K562 (cell line): ENCODE results near the gene KIF5A. TPM values are rescaled to one million over a fixed set of nuclear protein-coding genes. Genes with fewer than 3 reads are reported as not detected.
A peak's percentile ranks its signal among the peaks of the same experiment; 100 is the strongest.

Experiments
- C11orf30 ChIP-seq: fragments of 450-650 bp; IDR thresholded peaks from 2 replicates; pipeline ENCODE4 v1.6.1; 2016; ENCODE audit warnings: low read depth, mild to moderate bottlenecking
- CBFA2T2 ChIP-seq: fragments of 450-650 bp; conservative IDR thresholded peaks from 2 replicates; pipeline ENCODE4 v1.6.1; 2017; ENCODE audit warnings: mild to moderate bottlenecking
- EZH2 ChIP-seq: IDR thresholded peaks from 2 replicates; pipeline ENCODE4 v1.6.1; 2012; ENCODE audit warnings: low read depth, mild to moderate bottlenecking, inconsistent platforms, low read length, borderline replicate concordance
- HSF4 ChIP-seq: fragments of 250-450 bp; sonication (Bioruptor Pico); IDR thresholded peaks from 2 replicates; pipeline ENCODE4 v2.1.2; 2022; ENCODE audit warnings: mild to moderate bottlenecking, moderate library complexity, borderline replicate concordance
- NFYB ChIP-seq: IDR thresholded peaks from 2 replicates; pipeline ENCODE4 v1.6.1; 2011; ENCODE audit warnings: mild to moderate bottlenecking, moderate library complexity; ENCODE audit not compliant: insufficient read length; ENCODE audit errors: extremely low read depth
- NR2F6 ChIP-seq: fragments of 450-650 bp; formaldehyde crosslinking; IDR thresholded peaks from 2 replicates; pipeline ENCODE4 v1.4.0; 2020; ENCODE audit warnings: mild to moderate bottlenecking
- RFX7 ChIP-seq: fragments of 250-450 bp; sonication (Bioruptor Pico); IDR thresholded peaks from 2 replicates; pipeline ENCODE4 v1.5.1; 2021; ENCODE audit warnings: mild to moderate bottlenecking
- SOX6 ChIP-seq: fragments of 450-650 bp; IDR thresholded peaks from 2 replicates; pipeline ENCODE4 v1.6.1; 2014; ENCODE audit warnings: mild to moderate bottlenecking
- TAL1 ChIP-seq: fragments of 450-650 bp; IDR thresholded peaks from 2 replicates; pipeline ENCODE4 v1.6.1; 2016; ENCODE audit warnings: mild to moderate bottlenecking
- ZNF586 ChIP-seq: fragments of 450-650 bp; formaldehyde crosslinking; conservative IDR thresholded peaks from 2 replicates; pipeline ENCODE4 v1.4.0; 2020; ENCODE audit warnings: mild to moderate bottlenecking, moderate library complexity
- polyA plus RNA-seq, 8 experiments: library from polyadenylated mRNA; depleted of rRNA in 4 of 8; stranded (reverse) in 5 of 8; unstranded in 3 of 8; fragments of >200 nt; fragmentation: Nextera tagmentation in 2 of 8; fragmentation: Illumina TruSeq in 1 of 8; extraction: Ambion mirVana in 2 of 8; extraction: Trizol in 1 of 8; gene quantifications; 2 replicates each; pipeline versions ENCODE4 v1.2.1 to v1.2.3, GENCODE V29; 2011 to 2014; ENCODE audit warnings: inconsistent platforms in 1 of 8, missing spikeins in 1 of 8
- total RNA-seq, 7 experiments: library from RNA; depleted of rRNA in 6 of 7; stranded (reverse); fragments of >200 nt in 6 of 7; fragmentation: Illumina TruSeq in 2 of 7; extraction: Trizol in 2 of 7; gene quantifications; 2 replicates each; pipeline versions ENCODE4 v1.2.1 to v1.2.3, GENCODE V29; 2011 to 2021; ENCODE audit warnings: low replicate concordance in 1 of 7
- TF ChIP-seq, protein P1 (sequence below), 2 experiments: fragments of 150-350 bp in 1 of 2; IDR thresholded peaks; 2 replicates each; pipeline ENCODE4 v1.6.1; 2012 to 2016; ENCODE audit warnings: low read depth in 2 of 2, low read length in 2 of 2, mild to moderate bottlenecking in 1 of 2, moderate library complexity in 1 of 2
- TF ChIP-seq, protein P2 (sequence below), 3 experiments: IDR thresholded peaks in 2 of 3; conservative IDR thresholded peaks in 1 of 3; 2 replicates each; pipeline ENCODE4 v1.5.1; 2011 to 2012; ENCODE audit warnings: low read length in 3 of 3, mild to moderate bottlenecking in 3 of 3, control low read depth in 2 of 3, improper control_type of control experiment in 1 of 3, inconsistent platforms in 1 of 3, low read depth in 1 of 3, mixed read lengths in 1 of 3, moderate library complexity in 1 of 3; ENCODE audit not compliant: insufficient read depth in 2 of 3
- TF ChIP-seq, protein P3 (sequence below): fragments of 450-650 bp; IDR thresholded peaks from 2 replicates; pipeline ENCODE4 v1.6.1; 2016; ENCODE audit warnings: low read depth, mild to moderate bottlenecking, moderate library complexity
- TF ChIP-seq, protein P4 (sequence below), 2 experiments: fragments of 250-450 bp in 1 of 2; fragments of 450-650 bp in 1 of 2; sonication (Bioruptor Pico) in 1 of 2; IDR thresholded peaks; 2 replicates each; pipeline versions ENCODE4 v1.6.1 to v1.8.0; 2016 to 2021; ENCODE audit warnings: mild to moderate bottlenecking in 2 of 2, moderate library complexity in 2 of 2, missing compliant biosample characterization in 1 of 2, missing genetic modification characterization in 1 of 2
- TF ChIP-seq, protein P5 (sequence below): fragments of 250-450 bp; sonication (Bioruptor Pico); IDR thresholded peaks from 2 replicates; pipeline ENCODE4 v1.8.0; 2022; ENCODE audit warnings: moderate library complexity, mild to moderate bottlenecking, inconsistent platforms
- TF ChIP-seq, protein P6 (sequence below): sonication (generic); formaldehyde crosslinking; IDR thresholded peaks from 2 replicates; pipeline ENCODE4 v1.8.0; 2022; ENCODE audit warnings: mild to moderate bottlenecking, missing genetic modification reagents

The KIF5A gene
- total and polyA plus RNA-seq, 9 of the 15 experiments (the other 6 are each of a cell fraction or from before 2014, with no cell fraction given), result 3.4 to 17.7 (median 8.0) TPM

DNA sequence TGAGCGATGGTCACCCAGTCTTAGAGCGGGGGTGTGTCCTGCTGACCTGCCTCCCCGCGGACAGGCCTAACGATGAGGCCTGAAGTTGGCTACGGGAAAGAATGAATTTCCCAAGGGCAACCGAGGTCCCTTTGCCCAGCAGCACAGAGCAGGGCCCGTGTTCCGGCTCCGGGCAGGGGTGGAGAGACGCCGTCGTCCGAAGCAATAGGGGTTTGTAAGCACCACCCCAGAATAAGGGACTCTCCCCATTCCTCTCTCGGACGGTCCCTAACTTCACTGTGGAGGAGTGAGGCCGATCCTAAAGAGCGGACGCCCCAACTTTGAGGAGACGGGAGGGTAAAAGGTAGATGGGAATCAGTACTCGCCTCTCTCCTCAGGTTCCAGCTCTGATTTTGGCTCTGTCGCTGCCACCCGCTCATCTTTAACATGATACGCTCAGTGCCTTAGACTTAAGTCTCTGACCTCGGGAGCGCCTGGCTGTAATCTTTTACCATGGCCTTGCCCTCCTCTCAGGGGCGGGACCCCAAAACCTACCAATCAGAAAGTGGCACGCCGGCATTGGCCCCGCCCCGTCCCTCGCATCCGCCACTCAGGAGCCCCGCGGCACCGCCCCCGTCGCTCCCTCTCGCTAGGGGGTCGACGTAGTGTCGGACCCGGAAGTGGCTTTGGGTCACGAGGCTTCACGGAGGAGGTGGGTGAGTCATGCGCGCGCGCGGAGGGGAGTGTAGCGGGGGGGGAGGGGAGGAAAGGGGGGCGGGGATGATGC lies 29.6 kb upstream of the KIF5A start, which contains the start of gene DDIT3 (continued):
- TF ChIP-seq, protein P1, sequence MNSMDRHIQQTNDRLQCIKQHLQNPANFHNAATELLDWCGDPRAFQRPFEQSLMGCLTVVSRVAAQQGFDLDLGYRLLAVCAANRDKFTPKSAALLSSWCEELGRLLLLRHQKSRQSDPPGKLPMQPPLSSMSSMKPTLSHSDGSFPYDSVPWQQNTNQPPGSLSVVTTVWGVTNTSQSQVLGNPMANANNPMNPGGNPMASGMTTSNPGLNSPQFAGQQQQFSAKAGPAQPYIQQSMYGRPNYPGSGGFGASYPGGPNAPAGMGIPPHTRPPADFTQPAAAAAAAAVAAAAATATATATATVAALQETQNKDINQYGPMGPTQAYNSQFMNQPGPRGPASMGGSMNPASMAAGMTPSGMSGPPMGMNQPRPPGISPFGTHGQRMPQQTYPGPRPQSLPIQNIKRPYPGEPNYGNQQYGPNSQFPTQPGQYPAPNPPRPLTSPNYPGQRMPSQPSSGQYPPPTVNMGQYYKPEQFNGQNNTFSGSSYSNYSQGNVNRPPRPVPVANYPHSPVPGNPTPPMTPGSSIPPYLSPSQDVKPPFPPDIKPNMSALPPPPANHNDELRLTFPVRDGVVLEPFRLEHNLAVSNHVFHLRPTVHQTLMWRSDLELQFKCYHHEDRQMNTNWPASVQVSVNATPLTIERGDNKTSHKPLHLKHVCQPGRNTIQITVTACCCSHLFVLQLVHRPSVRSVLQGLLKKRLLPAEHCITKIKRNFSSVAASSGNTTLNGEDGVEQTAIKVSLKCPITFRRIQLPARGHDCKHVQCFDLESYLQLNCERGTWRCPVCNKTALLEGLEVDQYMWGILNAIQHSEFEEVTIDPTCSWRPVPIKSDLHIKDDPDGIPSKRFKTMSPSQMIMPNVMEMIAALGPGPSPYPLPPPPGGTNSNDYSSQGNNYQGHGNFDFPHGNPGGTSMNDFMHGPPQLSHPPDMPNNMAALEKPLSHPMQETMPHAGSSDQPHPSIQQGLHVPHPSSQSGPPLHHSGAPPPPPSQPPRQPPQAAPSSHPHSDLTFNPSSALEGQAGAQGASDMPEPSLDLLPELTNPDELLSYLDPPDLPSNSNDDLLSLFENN (IDR thresholded peaks at IDR 0.05; ENCODE audit: low read depth in 2 of 2, low read length in 2 of 2), result peak in 1 of 2 experiments; percentile 82; a peak in 2 of 4 replicates
- TF ChIP-seq RFX7 (CRISPR knock-in tag) (0 out of 2 replicates have a peak, but pooled peaks have one; percentile 40), EZH2 (no peak), HSF4 (CRISPR knock-in tag) (no peak), NR2F6 (CRISPR knock-in tag) (peak; percentile 26; the same call in 1 of the 2 replicates), SOX6 (peak; percentile 47), NFYB (peak; percentile 53), C11orf30 (no peak), TAL1 (0 out of 2 replicates have a peak, but pooled peaks have one; percentile 6), CBFA2T2 (no peak; the same call in 1 of the 2 replicates), ZNF586 (CRISPR knock-in tag) (no peak)
- TF ChIP-seq, protein P2, sequence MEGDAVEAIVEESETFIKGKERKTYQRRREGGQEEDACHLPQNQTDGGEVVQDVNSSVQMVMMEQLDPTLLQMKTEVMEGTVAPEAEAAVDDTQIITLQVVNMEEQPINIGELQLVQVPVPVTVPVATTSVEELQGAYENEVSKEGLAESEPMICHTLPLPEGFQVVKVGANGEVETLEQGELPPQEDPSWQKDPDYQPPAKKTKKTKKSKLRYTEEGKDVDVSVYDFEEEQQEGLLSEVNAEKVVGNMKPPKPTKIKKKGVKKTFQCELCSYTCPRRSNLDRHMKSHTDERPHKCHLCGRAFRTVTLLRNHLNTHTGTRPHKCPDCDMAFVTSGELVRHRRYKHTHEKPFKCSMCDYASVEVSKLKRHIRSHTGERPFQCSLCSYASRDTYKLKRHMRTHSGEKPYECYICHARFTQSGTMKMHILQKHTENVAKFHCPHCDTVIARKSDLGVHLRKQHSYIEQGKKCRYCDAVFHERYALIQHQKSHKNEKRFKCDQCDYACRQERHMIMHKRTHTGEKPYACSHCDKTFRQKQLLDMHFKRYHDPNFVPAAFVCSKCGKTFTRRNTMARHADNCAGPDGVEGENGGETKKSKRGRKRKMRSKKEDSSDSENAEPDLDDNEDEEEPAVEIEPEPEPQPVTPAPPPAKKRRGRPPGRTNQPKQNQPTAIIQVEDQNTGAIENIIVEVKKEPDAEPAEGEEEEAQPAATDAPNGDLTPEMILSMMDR (IDR thresholded peaks at IDR 0.05 in 2 of 3, conservative IDR thresholded peaks at IDR 0.05 in 1 of 3; ENCODE audit: insufficient read depth in 2 of 3, low read depth in 1 of 3, low read length in 3 of 3), result 0 out of 6 replicates have a peak, but pooled peaks of 1 of the 3 experiments have one; percentile 1
- TF ChIP-seq, protein P3, sequence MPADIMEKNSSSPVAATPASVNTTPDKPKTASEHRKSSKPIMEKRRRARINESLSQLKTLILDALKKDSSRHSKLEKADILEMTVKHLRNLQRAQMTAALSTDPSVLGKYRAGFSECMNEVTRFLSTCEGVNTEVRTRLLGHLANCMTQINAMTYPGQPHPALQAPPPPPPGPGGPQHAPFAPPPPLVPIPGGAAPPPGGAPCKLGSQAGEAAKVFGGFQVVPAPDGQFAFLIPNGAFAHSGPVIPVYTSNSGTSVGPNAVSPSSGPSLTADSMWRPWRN, result no peak
- TF ChIP-seq, protein P4, sequence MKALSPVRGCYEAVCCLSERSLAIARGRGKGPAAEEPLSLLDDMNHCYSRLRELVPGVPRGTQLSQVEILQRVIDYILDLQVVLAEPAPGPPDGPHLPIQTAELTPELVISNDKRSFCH (CRISPR knock-in tag; IDR thresholded peaks at IDR 0.05), result peak; percentile 37; the same call in 1 of the 2 replicates
- TF ChIP-seq, protein P4 (tag; IDR thresholded peaks at IDR 0.05), result no peak
- TF ChIP-seq, protein P5, sequence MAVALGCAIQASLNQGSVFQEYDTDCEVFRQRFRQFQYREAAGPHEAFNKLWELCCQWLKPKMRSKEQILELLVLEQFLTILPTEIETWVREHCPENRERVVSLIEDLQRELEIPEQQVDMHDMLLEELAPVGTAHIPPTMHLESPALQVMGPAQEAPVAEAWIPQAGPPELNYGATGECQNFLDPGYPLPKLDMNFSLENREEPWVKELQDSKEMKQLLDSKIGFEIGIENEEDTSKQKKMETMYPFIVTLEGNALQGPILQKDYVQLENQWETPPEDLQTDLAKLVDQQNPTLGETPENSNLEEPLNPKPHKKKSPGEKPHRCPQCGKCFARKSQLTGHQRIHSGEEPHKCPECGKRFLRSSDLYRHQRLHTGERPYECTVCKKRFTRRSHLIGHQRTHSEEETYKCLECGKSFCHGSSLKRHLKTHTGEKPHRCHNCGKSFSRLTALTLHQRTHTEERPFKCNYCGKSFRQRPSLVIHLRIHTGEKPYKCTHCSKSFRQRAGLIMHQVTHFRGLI (CRISPR knock-in tag), result no peak
- TF ChIP-seq, protein P6, sequence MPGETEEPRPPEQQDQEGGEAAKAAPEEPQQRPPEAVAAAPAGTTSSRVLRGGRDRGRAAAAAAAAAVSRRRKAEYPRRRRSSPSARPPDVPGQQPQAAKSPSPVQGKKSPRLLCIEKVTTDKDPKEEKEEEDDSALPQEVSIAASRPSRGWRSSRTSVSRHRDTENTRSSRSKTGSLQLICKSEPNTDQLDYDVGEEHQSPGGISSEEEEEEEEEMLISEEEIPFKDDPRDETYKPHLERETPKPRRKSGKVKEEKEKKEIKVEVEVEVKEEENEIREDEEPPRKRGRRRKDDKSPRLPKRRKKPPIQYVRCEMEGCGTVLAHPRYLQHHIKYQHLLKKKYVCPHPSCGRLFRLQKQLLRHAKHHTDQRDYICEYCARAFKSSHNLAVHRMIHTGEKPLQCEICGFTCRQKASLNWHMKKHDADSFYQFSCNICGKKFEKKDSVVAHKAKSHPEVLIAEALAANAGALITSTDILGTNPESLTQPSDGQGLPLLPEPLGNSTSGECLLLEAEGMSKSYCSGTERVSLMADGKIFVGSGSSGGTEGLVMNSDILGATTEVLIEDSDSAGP (CRISPR knock-in tag), result no peak
